Urinary bladder (tissue), 4 donors: Measurements from ENCODE around the gene METAP1. TPM values are rescaled to one million over a fixed set of nuclear protein-coding genes. Genes with fewer than 3 reads are reported as not detected.
A peak's percentile ranks its signal among the peaks of the same experiment; 100 is the strongest.

Source experiments
- DNase-seq: peaks from one replicate; pipeline ENCODE4 v3.0.0-alpha.2; 2015; ENCODE audit errors: extremely low spot score
- H3K27ac ChIP-seq: one replicate; pipeline ENCODE4 v1.5.1; 2013; ENCODE audit warnings: low read depth, mild to moderate bottlenecking, moderate library complexity
- H3K36me3 ChIP-seq: one replicate; pipeline ENCODE4 v1.6.1; 2013; ENCODE audit warnings: mild to moderate bottlenecking, moderate library complexity; ENCODE audit not compliant: insufficient read depth
- H3K4me1 ChIP-seq: one replicate; pipeline ENCODE4 v1.6.1; 2013; ENCODE audit warnings: mild to moderate bottlenecking, moderate library complexity; ENCODE audit not compliant: insufficient read depth
- H3K4me3 ChIP-seq: one replicate; pipeline ENCODE4 v1.5.1; 2013; ENCODE audit warnings: low read depth, low read length
- WGBS: extraction: QIAGEN DNeasy Blood & Tissue Kit; methylation state at CpG from one replicate; pipeline ENCODE4 v1.1.7; 2013; 5-methylcytosine and 5-hydroxymethylcytosine counted together
- polyA plus RNA-seq: library from polyadenylated mRNA; stranded (reverse); fragments of 200-250 nt; gene quantifications from one replicate; pipeline ENCODE4 v1.2.3, GENCODE V29; 2013
- total RNA-seq: library from RNA; depleted of rRNA; stranded (reverse); fragments of >200 nt; gene quantifications from one replicate; pipeline ENCODE4 v1.2.3, GENCODE V29; 2014
- donor health status: healthy with polysubstance abuse.
- donor health status: healthy.

Gene METAP1
- 38.5 TPM for total RNA-seq
- polyA plus RNA-seq = 45.7 TPM

- Histone ChIP-seq H3K27ac (peak within 1 kb of the TSS; percentile 63), H3K4me3 (peak within 1 kb of the TSS; percentile 98), H3K4me1 (no peaks in the 10 kb centered on the region), H3K36me3 (no peaks in the 10 kb centered on the region)
- under 1% methylated on average over 91 of the region's 94 CpGs for WGBS
- DNase-seq = peak; percentile 82
These were observed at the start of gene METAP1 for GRCh38 chr4:98995183-98996055. Gene METAP1, plus strand, starts transcription at chr4:98995721. Its CDS starts 33 bp downstream, at chr4:98995754.

- WGBS = 84% methylated on average over 1 of the region's 1 CpG
- Histone ChIP-seq H3K36me3 (no peaks in the 10 kb centered on the region), H3K4me3 (no peak overlapping the region), H3K27ac (no peak overlapping the region), H3K4me1 (no peaks in the 10 kb centered on the region)
- no peak for DNase-seq
These were observed 49.2 kb upstream of the METAP1 start for GRCh38 chr4:98946359-98946758.

GRCh38 chr4:98950925-98951324 is 44.6 kb upstream of the METAP1 start:
- Histone ChIP-seq H3K4me1 (no peaks in the 10 kb centered on the region), H3K4me3 (no peak overlapping the region), H3K27ac (no peak overlapping the region), H3K36me3 (no peaks in the 10 kb centered on the region)
- WGBS = 96% methylated on average over 1 of the region's 1 CpG
- no peak for DNase-seq

- 86% methylated on average over 3 of the region's 3 CpGs for WGBS
- Histone ChIP-seq H3K36me3 (no peaks in the 10 kb centered on the region), H3K4me1 (no peaks in the 10 kb centered on the region), H3K4me3 (no peak overlapping the region), H3K27ac (no peak overlapping the region)
- DNase-seq = no peak
These were observed 43.8 kb upstream of the METAP1 start for GRCh38 chr4:98951710-98952109.

- Histone ChIP-seq H3K27ac (no peak overlapping the region), H3K4me3 (no peak overlapping the region), H3K4me1 (peaks cover 2% of the 10 kb centered on the region), H3K36me3 (no peaks in the 10 kb centered on the region)
- DNase-seq = no peak
- WGBS = 88% methylated on average over 6 of the region's 6 CpGs
These were observed 40.3 kb upstream of the METAP1 start for GRCh38 chr4:98955229-98955628.

- Histone ChIP-seq H3K36me3 (no peaks in the 10 kb centered on the region), H3K27ac (no peak overlapping the region), H3K4me1 (peaks cover 2% of the 10 kb centered on the region), H3K4me3 (no peak overlapping the region)
- WGBS = 98% methylated on average over 2 of the region's 2 CpGs
- DNase-seq = no peak
These were observed 37.5 kb upstream of the METAP1 start for GRCh38 chr4:98958065-98958464.

GRCh38 chr4:98959411-98959810 is 36.1 kb upstream of the METAP1 start:
- Histone ChIP-seq H3K36me3 (no peaks in the 10 kb centered on the region), H3K27ac (no peak overlapping the region), H3K4me1 (peaks cover 2% of the 10 kb centered on the region), H3K4me3 (no peak overlapping the region)
- WGBS = 83% methylated on average over 2 of the region's 2 CpGs
- no peak for DNase-seq

GRCh38 chr4:98961770-98962169 is 33.8 kb upstream of the METAP1 start:
- peaks cover 2% of the 10 kb centered on the region for H3K4me1 ChIP-seq
- whole genome bisulfite sequencing = 89% methylated on average over 2 of the region's 2 CpGs
- H3K27ac ChIP-seq = no peak overlapping the region
- no peak overlapping the region for H3K4me3 ChIP-seq
- no peak for DNase-seq
- no peaks in the 10 kb centered on the region for H3K36me3 ChIP-seq

GRCh38 chr4:98963538-98964433 is 31.7 kb upstream of the METAP1 start:
- 70% methylated on average over 5 of the region's 5 CpGs for WGBS

GRCh38 chr4:98966926-98967325 is 28.6 kb upstream of the METAP1 start:
- no peaks in the 10 kb centered on the region for H3K36me3 ChIP-seq
- no peak overlapping the region for H3K4me3 ChIP-seq
- H3K4me1 ChIP-seq = no peaks in the 10 kb centered on the region
- DNase-seq = no peak
- H3K27ac ChIP-seq = no peak overlapping the region
- WGBS = 92% methylated on average over 3 of the region's 3 CpGs

More at GRCh38 chr4:98963538-98964433, 31.7 kb upstream of the METAP1 start:
- Histone ChIP-seq H3K27ac (no peak overlapping the region), H3K4me3 (no peak overlapping the region), H3K4me1 (no peaks in the 10 kb centered on the region), H3K36me3 (no peaks in the 10 kb centered on the region)
- no peak for DNase-seq

GRCh38 chr4:98967786-98968329 is 27.7 kb upstream of the METAP1 start:
- DNase-seq = no peak
- Histone ChIP-seq H3K4me3 (no peak overlapping the region), H3K4me1 (no peaks in the 10 kb centered on the region), H3K27ac (no peak overlapping the region), H3K36me3 (no peaks in the 10 kb centered on the region)
- 93% methylated on average over 3 of the region's 3 CpGs for WGBS

- WGBS = 38% methylated on average over 1 of the region's 1 CpG
- Histone ChIP-seq H3K4me3 (no peak overlapping the region), H3K27ac (no peak overlapping the region), H3K36me3 (no peaks in the 10 kb centered on the region), H3K4me1 (no peaks in the 10 kb centered on the region)
- peak; percentile 7 for DNase-seq
These were observed 25.4 kb upstream of the METAP1 start for GRCh38 chr4:98969878-98970785.

- Histone ChIP-seq H3K36me3 (no peaks in the 10 kb centered on the region), H3K27ac (no peak overlapping the region), H3K4me1 (no peaks in the 10 kb centered on the region), H3K4me3 (no peak overlapping the region)
- DNase-seq = no peak
- WGBS = 57% methylated on average over 4 of the region's 4 CpGs
These were observed 18.8 kb upstream of the METAP1 start for GRCh38 chr4:98976716-98977115.
